ENCODE results near the gene RNF150. TPM values are rescaled to one million over a fixed set of nuclear protein-coding genes. Genes with fewer than 3 reads are reported as not detected.
"Not testable (repeated sequence)": the region's sequence is repeated elsewhere in the genome, so short reads cannot be mapped to it uniquely, and the experiment has no call there.

Gene RNF150
- total RNA-seq, 4 donors from 2014 or later: 9.7 to 58.2 (median 36.6) TPM

DNA sequence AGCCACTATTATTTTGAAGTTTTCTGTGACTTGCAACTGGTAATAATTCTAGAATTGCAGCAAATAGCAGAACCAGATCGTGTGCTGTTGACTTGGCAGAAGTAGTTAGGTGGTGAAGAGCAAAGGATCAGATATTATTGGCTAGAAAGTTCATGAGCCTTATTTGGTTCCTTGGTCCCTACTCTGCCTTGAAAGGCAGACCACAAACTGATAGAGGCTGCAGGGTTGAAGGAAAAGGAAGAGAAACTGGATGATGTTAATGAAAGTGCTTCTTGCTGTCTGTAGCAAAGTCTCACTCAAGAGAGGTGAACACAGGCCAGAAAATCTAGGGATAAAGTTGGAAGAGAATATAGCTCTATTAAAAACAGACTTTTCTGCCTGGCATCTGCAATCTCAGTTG, 41.2 kb upstream of the RNF150 start:
- intact Hi-C loops (cut with DNase I; ENCODE audit: low total_unique reads): no loop called here
- H3K36me3 ChIP-seq: no peaks in the 10 kb centered on the region
- H3K27ac ChIP-seq: no peak overlapping the region
- H3K4me3 ChIP-seq: no peak overlapping the region
- no peaks in the 10 kb centered on the region for H3K4me1 ChIP-seq
- TF ChIP-seq POLR2A (IDR thresholded peaks at IDR 0.05): no peak
- no peak for TF ChIP-seq CTCF (IDR thresholded peaks at IDR 0.05)
- no peaks in the 10 kb centered on the region for H3K9me3 ChIP-seq
- no peaks in the 10 kb centered on the region for H3K27me3 ChIP-seq
- DNase-seq: no peak

GRCh38 chr4:141170671-141171070, 37.4 kb upstream of the RNF150 start:
- intact Hi-C loops (cut with DNase I; ENCODE audit: low total_unique reads): no loop called here
- Histone ChIP-seq H3K4me1 (no peaks in the 10 kb centered on the region), H3K4me3 (no peak overlapping the region), H3K9me3 (no peaks in the 10 kb centered on the region), H3K27me3 (no peaks in the 10 kb centered on the region), H3K36me3 (no peaks in the 10 kb centered on the region), H3K27ac (no peak overlapping the region)
- no peak for TF ChIP-seq POLR2A (IDR thresholded peaks at IDR 0.05)
- no peak for TF ChIP-seq CTCF (IDR thresholded peaks at IDR 0.05)
- no peak for DNase-seq

- Histone ChIP-seq H3K4me1 (no peaks in the 10 kb centered on the region), H3K4me3 (no peak overlapping the region), H3K27ac (no peak overlapping the region), H3K27me3 (no peaks in the 10 kb centered on the region), H3K36me3 (no peaks in the 10 kb centered on the region), H3K9me3 (no peaks in the 10 kb centered on the region)
- DNase-seq: no peak
- TF ChIP-seq CTCF (IDR thresholded peaks at IDR 0.05): no peak
- no peak for TF ChIP-seq POLR2A (IDR thresholded peaks at IDR 0.05)
- intact Hi-C loops (cut with DNase I; ENCODE audit: low total_unique reads): no loop called here
Measured at GRCh38 chr4:141169391-141169790, 36.1 kb upstream of the RNF150 start.

DNA sequence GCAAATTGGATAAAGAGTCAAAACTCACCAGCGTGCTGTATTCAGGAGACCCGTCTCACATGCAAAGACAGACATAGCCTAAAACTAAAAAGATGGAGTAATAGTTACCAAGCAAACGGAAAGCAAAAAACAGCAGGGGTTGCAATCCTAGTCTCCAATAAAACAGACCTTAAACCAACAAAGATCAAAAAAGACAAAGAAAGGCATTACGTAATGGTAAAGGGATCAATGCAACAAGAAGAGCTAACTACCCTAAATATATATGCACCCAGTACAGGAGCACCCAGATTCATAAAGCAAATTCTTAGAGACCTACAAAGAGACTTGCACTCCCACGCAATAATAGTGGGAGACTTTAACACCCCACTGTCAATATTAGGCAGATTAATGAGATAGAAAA, 31.7 kb upstream of the RNF150 start:
- intact Hi-C loops (cut with DNase I; ENCODE audit: low total_unique reads); H3K9me3 ChIP-seq; DNase-seq; H3K27me3 ChIP-seq; H3K27ac ChIP-seq; H3K4me1 ChIP-seq; H3K36me3 ChIP-seq; H3K4me3 ChIP-seq: not testable (repeated sequence)

DNA sequence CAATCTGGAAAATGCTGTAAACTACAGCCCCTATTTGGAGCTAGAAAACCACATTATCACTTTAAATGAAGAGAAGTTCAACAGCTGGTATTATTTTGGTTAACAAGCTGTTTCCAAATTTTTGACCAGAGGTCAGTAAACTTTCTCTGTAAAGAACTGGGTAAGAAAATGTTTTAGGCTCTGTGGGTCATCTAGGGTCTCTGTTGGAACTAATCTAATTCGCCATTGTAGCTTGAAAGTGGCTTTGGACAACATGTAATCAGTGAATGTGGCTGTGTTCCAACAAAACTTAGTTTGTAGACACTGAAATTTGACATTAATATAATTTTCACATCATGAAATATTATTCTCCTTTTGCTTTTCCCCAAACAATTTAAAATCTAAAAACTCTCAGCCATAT, 25.8 kb upstream of the RNF150 start:
- no peak for DNase-seq
- intact Hi-C loops (cut with DNase I; ENCODE audit: low total_unique reads): no loop called here
- TF ChIP-seq CTCF (IDR thresholded peaks at IDR 0.05) (no peak), POLR2A (IDR thresholded peaks at IDR 0.05) (no peak)

GRCh38 chr4:141158219-141158618, 24.9 kb upstream of the RNF150 start:
- no peaks in the 10 kb centered on the region for H3K27me3 ChIP-seq
- no peak overlapping the region for H3K27ac ChIP-seq
- DNase-seq: no peak
- peaks cover 0 to 5% of the 10 kb centered on the region in 2 donors for H3K4me1 ChIP-seq
- H3K9me3 ChIP-seq: no peaks in the 10 kb centered on the region
- H3K4me3 ChIP-seq: no peak overlapping the region
- TF ChIP-seq CTCF (IDR thresholded peaks at IDR 0.05) (peak; percentile 21 to 51 (median 43)), POLR2A (IDR thresholded peaks at IDR 0.05) (no peak)
- H3K36me3 ChIP-seq: no peaks in the 10 kb centered on the region
- intact Hi-C loops (cut with DNase I; ENCODE audit: low total_unique reads): no loop called here

More for the DNA sequence above, 25.8 kb upstream of the RNF150 start:
- Histone ChIP-seq H3K36me3 (no peaks in the 10 kb centered on the region), H3K4me3 (no peak overlapping the region), H3K27ac (no peak overlapping the region), H3K4me1 (peaks cover 0 to 5% of the 10 kb centered on the region in 2 donors), H3K9me3 (no peaks in the 10 kb centered on the region), H3K27me3 (no peaks in the 10 kb centered on the region)

Data from uterus (tissue), 4 donors.